Activated CD4-positive, alpha-beta T cell treated with anti-CD3 and anti-CD28 coated beads, Interleukin-2, amount 10 ng/mL, durations not matched to agents 24 days and 14 days (primary cell): Measurements from ENCODE around the gene MAST4. TPM values are rescaled to one million over a fixed set of nuclear protein-coding genes. Genes with fewer than 3 reads are reported as not detected.
"Not testable (repeated sequence)": the region's sequence is repeated elsewhere in the genome, so short reads cannot be mapped to it uniquely, and the experiment has no call there.

Experiments used
- DNase-seq: peaks from one replicate; pipeline ENCODE4 v3.0.0; 2022
- H3K27ac Mint-ChIP-seq: one replicate; pipeline ENCODE4 v1.8.0; 2022; ENCODE audit warnings: mild to moderate bottlenecking, mixed read lengths
- H3K27me3 Mint-ChIP-seq: one replicate; pipeline ENCODE4 v1.8.0; 2022; ENCODE audit warnings: mixed read lengths
- H3K36me3 Mint-ChIP-seq: one replicate; pipeline ENCODE4 v1.8.0; 2022; ENCODE audit warnings: low read depth, mild to moderate bottlenecking, mixed read lengths
- H3K4me1 Mint-ChIP-seq: one replicate; pipeline ENCODE4 v1.8.0; 2021; ENCODE audit warnings: mixed read lengths
- H3K4me3 Mint-ChIP-seq: one replicate; pipeline ENCODE4 v1.8.0; 2022; ENCODE audit warnings: mild to moderate bottlenecking, moderate library complexity, mixed read lengths
- H3K9me3 Mint-ChIP-seq: one replicate; pipeline ENCODE4 v1.8.0; 2021; ENCODE audit warnings: mixed read lengths
- intact Hi-C: fragments of 100-400 bp; cut with micrococcal nuclease; formaldehyde crosslinking; loops from one replicate; pipeline ENCODE4 v1.15.1; 2023
- total RNA-seq: library from RNA; stranded (reverse); gene quantifications from 2 replicates; pipeline ENCODE4 v1.2.3, GENCODE V29; 2022

Gene MAST4
- total RNA-seq, 1 donor from 2014 or later, result 16.1 TPM

DNA sequence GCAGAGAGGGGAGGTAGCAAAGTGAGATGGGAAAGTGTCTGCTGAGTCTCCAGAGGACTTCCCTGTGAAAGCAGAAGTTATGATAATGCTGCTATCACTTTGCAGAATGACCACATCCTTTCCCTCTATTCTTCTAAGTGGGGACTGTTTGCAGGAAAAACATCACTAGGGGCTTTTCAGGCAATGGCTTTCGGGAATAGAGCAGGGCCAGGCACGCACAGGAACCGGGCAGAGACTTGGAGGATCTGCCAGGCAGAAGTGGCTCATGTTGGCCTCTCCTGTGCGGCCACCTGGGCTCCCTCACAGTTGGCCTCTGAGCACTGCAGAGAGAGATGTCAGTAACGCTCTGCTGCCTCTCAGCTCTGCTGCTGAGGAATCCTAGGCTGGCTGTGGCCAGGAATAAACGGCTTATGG, 214.7 kb downstream of the MAST4 start:
- DNase-seq, result peak; percentile 61
- Mint-ChIP-seq H3K27me3 (peaks cover 16% of the 10 kb centered on the region), H3K27ac (no peak overlapping the region), H3K9me3 (no peaks in the 10 kb centered on the region), H3K36me3 (no peaks in the 10 kb centered on the region), H3K4me3 (no peak overlapping the region), H3K4me1 (peaks cover 25% of the 10 kb centered on the region)
- intact Hi-C loops, result no loop called here

DNA sequence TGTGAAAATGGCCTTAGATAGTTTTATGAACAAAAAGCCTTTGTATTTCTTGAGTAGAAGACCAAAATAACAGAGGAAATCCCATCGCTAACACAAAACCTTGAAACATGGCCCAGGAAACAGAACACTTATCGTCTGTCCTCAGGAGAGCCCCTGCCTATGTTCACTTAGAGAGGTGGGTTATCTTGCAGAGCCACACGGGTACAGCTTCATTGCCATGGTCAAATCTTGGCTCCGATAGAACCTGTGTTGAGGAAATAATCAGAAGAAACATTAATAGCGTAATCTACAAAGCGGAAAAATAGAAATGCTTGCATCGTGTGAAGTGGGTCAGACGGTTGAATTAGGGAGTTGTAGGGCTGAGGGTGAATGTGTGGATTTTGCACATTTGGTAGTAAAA, 216.1 kb downstream of the MAST4 start:
- no peak overlapping the region for H3K27ac Mint-ChIP-seq
- H3K36me3 Mint-ChIP-seq, result no peaks in the 10 kb centered on the region
- intact Hi-C loops, result no loop called here
- peak; percentile 32 for DNase-seq
- H3K4me1 Mint-ChIP-seq, result peaks cover 27% of the 10 kb centered on the region
- peaks cover 9% of the 10 kb centered on the region for H3K27me3 Mint-ChIP-seq
- H3K9me3 Mint-ChIP-seq, result no peaks in the 10 kb centered on the region
- no peak overlapping the region for H3K4me3 Mint-ChIP-seq

DNA sequence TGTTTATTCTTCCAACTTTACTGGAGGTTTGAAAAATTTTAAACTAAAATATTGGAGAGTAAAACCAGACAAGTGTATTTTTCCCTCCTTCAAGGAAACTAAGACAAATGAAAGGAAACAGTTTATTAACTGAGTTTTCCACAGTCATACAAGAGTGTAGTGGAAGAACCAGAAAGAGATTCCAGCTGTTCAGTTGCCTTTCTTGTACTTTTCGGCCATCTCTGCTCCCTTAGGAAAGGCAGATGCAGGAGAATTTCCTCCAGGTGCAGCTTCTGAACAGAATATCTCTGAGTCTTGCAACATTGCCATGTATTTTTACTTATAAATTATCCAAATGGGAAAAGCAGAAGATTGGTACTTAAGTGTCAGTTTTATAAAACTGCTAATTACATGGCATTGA, 217.1 kb downstream of the MAST4 start:
- H3K36me3 Mint-ChIP-seq, result no peaks in the 10 kb centered on the region
- intact Hi-C loops, result no loop called here
- peaks cover 3% of the 10 kb centered on the region for H3K27me3 Mint-ChIP-seq
- H3K4me1 Mint-ChIP-seq, result peaks cover 27% of the 10 kb centered on the region
- peak; percentile 43 for DNase-seq
- H3K27ac Mint-ChIP-seq, result no peak overlapping the region
- H3K9me3 Mint-ChIP-seq, result no peaks in the 10 kb centered on the region
- no peak overlapping the region for H3K4me3 Mint-ChIP-seq

DNA sequence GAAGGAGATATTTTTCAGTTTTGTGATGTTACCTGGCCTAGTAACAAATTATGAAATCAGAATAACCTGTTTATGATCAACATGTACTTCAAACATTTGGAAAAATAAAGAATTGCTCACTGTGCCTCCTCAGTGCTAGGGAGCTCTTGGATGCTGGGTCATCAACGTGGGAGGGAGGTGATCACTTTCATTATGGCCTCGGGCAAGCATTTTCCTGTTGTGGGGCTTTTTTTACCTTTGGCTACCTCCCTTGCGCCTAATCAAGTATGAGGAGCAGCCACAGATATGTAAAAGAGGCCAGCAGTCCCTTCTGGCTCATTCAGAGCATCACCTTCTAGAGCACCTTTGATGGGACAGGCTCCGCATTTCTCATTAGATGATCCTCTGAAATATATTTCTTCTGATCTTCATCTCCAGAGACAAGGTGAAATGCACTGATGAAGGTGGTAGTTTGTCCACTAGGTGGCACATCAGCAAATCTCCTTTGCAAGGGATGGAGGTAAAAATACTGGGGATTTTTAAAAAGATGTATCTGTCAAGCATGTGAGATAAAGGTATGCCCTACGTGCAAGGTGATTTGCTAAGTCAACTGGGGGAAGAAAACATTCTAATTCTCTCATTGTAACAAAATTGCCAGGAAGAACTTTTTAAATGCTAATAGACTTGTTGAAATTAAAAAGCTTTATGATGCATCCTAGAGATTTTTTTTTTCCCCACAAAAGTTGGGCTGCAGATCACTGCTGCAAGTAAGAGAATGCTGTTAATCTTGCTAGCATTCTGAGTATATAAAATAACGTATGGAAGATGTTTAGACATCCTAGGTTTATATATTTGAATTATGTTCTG, 218.2 kb downstream of the MAST4 start:
- Mint-ChIP-seq H3K4me3 (no peak overlapping the region), H3K9me3 (no peaks in the 10 kb centered on the region), H3K27me3 (peaks cover 3% of the 10 kb centered on the region), H3K4me1 (peaks cover 33% of the 10 kb centered on the region), H3K36me3 (no peaks in the 10 kb centered on the region), H3K27ac (no peak overlapping the region)
- peak; percentile 88 for DNase-seq
- intact Hi-C loops, result loop anchor here (1.0 to 2.0 kb wide), 2 partner anchors 14 to 50 kb away; no protein-coding TSS in a partner anchor

DNA sequence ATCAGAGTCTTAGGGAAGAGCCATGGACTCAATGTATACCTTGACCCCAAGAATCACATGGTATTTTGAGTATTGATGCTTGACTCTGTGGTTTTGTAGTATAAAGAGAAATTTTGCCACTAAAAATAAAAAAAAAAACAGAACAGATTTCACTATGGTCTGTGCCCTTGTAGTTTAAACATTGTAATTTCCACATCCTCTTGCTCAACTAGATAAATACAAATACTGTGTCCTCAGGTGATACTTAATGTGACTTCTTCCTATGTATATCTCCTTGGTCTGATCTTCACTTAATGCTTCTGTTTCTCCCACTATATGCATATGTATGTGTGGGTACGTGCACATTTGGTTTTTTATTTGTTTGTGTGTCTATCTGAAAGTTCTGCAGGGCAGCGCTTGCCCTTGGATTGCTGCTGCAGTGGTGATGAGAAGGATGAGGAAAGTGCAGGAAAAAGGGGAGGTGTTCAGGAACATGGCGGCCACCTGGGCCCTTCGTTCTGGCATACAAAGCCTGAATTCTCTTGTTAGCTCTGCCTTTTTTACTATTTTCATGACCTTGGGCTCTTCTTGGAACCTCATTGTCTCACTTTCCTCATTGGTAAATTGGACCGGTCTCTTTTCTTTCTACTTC, 222.2 kb downstream of the MAST4 start:
- DNase-seq, result peak; percentile 54
- Mint-ChIP-seq H3K4me3 (no peak overlapping the region), H3K4me1 (peaks cover 39% of the 10 kb centered on the region), H3K27me3 (peaks cover 3% of the 10 kb centered on the region), H3K36me3 (peaks cover 3% of the 10 kb centered on the region), H3K9me3 (peaks cover 6% of the 10 kb centered on the region), H3K27ac (no peak overlapping the region)
- intact Hi-C loops, result no loop called here

DNA sequence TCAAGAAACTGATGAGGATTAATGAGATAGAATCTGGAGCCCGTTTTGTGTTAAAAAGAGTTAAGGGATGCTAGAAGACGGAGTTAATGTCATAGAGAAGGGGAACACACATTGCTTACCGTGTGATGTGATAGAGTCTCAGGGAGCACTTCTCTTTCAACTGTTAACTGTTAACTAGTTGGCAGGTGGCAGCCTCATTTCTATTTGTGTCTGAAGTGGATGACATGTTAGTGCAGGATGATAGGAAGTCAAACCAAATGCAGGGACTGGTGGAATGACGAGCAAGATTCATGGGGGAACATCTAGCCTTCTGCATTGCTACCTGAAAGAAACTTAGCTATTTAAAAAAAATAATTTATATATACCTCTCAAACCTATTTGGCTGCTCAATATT, 222.7 kb downstream of the MAST4 start:
- H3K36me3 Mint-ChIP-seq, result peaks cover 3% of the 10 kb centered on the region
- intact Hi-C loops, result no loop called here
- H3K27me3 Mint-ChIP-seq, result peaks cover 3% of the 10 kb centered on the region
- no peak overlapping the region for H3K27ac Mint-ChIP-seq
- peaks cover 39% of the 10 kb centered on the region for H3K4me1 Mint-ChIP-seq
- H3K4me3 Mint-ChIP-seq, result no peak overlapping the region
- peak; percentile 52 for DNase-seq
- H3K9me3 Mint-ChIP-seq, result peaks cover 8% of the 10 kb centered on the region

DNA sequence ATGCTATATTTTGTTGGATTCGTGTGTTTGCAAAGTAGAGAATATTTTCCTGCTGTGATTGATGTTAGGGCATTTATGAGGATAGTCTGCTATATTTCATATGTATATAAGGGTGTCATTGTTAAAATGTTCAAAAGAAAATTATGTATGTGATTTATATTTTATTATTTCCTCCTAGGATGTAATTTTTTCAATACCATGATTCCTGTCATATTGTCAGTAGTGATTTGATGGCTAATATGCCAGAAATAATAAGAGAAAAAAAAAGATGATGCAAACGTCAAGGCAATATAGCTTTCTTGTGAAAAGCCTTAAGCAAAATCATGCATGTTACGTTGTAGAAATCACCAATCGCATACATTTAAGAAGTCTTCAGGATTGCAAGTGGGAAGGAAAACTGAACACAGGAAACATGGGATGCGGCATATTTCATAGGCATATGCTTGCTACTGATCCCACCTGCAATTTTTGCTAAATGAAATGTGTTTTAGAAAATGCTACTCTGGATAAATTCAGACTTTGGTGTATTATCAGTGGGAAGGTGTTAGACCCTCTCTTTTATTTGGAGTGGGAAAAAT, 224.5 kb downstream of the MAST4 start:
- Mint-ChIP-seq H3K36me3 (peaks cover 8% of the 10 kb centered on the region), H3K27me3 (peaks cover 3% of the 10 kb centered on the region), H3K9me3 (peaks cover 13% of the 10 kb centered on the region), H3K4me3 (no peak overlapping the region), H3K27ac (no peak overlapping the region), H3K4me1 (peaks cover 42% of the 10 kb centered on the region)
- intact Hi-C loops, result loop anchor here (10.0 kb wide), 3 partner anchors 266 to 896 kb away; partner anchors contain the start of genes ERBIN and SREK1
- peak; percentile 35 for DNase-seq

DNA sequence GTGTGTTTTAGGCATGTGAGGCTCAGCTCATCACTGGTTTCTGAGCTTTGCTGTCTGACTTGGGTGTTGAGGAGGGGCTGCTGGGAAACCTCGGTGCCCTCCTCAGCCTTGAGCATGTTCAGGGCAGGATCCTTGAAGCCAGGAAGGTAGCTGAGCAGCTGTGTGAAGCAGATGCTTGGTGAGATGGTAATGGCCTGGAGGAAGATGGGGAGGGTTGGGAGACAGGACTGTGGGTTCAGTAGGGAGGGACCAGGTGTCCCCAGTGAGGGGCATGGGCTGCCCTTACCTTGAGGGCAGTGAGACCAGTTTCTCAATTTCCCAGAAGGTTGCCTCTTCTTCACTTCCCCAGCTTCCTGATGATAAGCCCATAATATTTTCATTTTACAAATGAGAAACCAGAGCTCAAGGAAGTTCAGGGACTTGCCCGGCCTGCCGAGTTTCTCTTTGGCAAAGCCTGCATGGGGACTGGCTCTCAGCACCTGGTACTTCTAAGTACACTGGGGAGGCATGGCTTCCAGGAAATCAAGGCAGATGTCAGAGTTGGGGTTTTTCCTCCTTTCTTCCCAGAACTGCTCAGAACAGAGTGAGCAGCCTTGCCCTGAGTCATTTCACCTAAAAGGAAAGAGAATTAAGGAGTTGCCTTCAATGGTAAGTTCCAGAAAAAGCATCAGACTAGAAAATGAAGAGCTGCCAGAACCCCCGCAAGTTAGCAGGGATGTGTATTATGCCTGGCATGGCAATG, 225.7 kb downstream of the MAST4 start:
- Mint-ChIP-seq H3K4me3 (peak overlapping the region; percentile 65), H3K27me3 (peaks cover 2% of the 10 kb centered on the region), H3K27ac (peak overlapping the region; percentile 95), H3K36me3 (peaks cover 8% of the 10 kb centered on the region), H3K4me1 (peaks cover 44% of the 10 kb centered on the region), H3K9me3 (peaks cover 13% of the 10 kb centered on the region)
- intact Hi-C loops, result loop anchor here (10.0 kb wide), 3 partner anchors 267 to 897 kb away; partner anchors contain the start of genes ERBIN and SREK1
- DNase-seq, result peak; percentile 89

DNA sequence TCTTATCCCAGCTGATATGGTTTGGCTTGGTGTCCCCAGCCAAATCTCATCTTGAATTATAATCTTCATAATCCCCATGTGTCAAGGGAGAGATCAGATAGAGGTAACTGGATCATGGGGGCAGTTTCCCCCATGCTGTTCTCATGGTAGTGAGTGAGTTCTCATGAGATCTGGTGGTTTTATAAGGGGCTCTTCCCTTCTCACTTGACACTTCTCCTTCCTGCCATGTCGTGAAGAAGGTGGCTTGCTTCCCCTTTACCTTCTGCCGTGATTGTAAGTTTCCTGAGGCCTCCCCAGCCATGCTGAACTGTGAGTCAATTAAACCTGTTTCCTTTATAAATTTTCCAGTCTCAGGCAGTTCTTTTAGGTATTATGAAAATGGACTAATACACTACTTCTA, 226.7 kb downstream of the MAST4 start:
- peak; percentile 61 for DNase-seq
- intact Hi-C loops, result loop anchor here (10.0 kb wide), 3 partner anchors 268 to 898 kb away; partner anchors contain the start of genes ERBIN and SREK1
- Mint-ChIP-seq H3K4me1 (peaks cover 49% of the 10 kb centered on the region), H3K27ac (peak overlapping the region; percentile 95), H3K4me3 (peak overlapping the region; percentile 65), H3K9me3 (peaks cover 13% of the 10 kb centered on the region)
- not testable (repeated sequence) for H3K36me3 Mint-ChIP-seq, H3K27me3 Mint-ChIP-seq

DNA sequence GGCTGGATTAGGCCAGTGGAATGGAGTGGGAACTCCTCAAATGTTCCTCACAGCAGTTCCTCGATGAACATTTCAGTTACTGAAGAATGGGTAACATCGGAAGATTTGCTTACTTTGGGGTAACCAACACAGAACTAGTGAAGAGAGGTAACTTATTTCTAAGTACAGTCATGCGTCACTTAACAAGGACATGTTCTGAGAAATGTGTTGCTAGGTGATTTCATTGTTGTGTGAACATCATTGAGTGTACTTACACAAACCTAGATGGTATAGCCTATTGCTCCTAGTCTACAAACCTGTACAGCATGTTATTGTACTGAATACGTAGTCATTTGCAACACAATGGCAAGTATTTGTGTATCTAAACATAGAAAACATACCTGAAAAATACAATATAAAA, 228.3 kb downstream of the MAST4 start:
- intact Hi-C loops, result loop anchor here (10.0 kb wide), 3 partner anchors 270 to 900 kb away; partner anchors contain the start of genes ERBIN and SREK1
- Mint-ChIP-seq H3K27ac (peak overlapping the region; percentile 95), H3K4me1 (peaks cover 53% of the 10 kb centered on the region), H3K27me3 (no peaks in the 10 kb centered on the region), H3K4me3 (peak overlapping the region; percentile 42), H3K9me3 (peaks cover 13% of the 10 kb centered on the region), H3K36me3 (peaks cover 8% of the 10 kb centered on the region)
- peak; percentile 64 for DNase-seq

DNA sequence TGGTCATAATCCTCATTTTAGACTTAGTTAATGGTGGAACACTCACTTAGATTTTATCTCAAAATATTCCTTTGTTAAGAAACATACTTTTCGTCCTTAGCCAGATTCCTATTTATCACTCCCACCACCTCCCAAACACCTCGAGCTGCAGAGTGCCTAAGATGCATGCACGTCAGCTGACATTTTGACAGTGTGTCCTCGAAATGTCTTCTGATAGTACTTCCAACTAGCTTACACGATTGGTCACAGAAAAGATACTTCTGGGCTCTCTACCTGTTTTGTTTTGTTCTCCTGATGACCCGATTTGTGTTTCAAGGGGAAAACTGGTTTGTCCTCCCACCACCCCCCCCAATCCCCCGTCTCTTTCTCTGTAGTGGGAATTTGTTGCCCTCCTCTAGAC, 230.1 kb downstream of the MAST4 start:
- H3K36me3 Mint-ChIP-seq, result peaks cover 8% of the 10 kb centered on the region

DNA sequence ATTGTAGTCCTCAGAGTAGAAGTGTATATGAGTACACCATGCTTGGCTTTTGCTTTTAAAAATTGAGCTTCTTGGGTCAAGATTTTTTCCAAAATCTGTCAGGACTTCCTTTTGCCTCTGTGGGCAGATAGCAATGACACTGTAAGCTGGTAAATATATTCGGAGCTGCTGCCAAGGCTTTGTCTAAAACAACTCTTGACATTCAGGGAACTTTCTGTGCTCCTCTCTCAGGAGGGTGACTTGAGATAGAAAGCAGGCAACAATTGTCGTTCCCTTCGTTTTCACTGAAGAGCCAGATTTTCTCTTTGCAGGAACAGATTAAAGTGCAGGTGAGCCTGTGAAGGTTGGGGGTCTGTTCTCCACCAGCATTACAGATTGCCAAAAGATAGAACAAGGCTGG, 230.5 kb downstream of the MAST4 start:
- intact Hi-C loops, result loop anchor here (5.0 to 10.0 kb wide), 5 partner anchors 176 to 902 kb away; partner anchors contain the start of genes ERBIN and SREK1
- Mint-ChIP-seq H3K27ac (no peak overlapping the region), H3K4me3 (no peak overlapping the region), H3K9me3 (peaks cover 13% of the 10 kb centered on the region), H3K27me3 (no peaks in the 10 kb centered on the region), H3K36me3 (peaks cover 8% of the 10 kb centered on the region), H3K4me1 (peaks cover 63% of the 10 kb centered on the region)
- peak; percentile 52 for DNase-seq

More for the DNA sequence above, 230.1 kb downstream of the MAST4 start:
- Mint-ChIP-seq H3K27ac (no peak overlapping the region), H3K4me1 (peaks cover 64% of the 10 kb centered on the region), H3K27me3 (no peaks in the 10 kb centered on the region), H3K9me3 (peaks cover 13% of the 10 kb centered on the region), H3K4me3 (no peak overlapping the region)
- intact Hi-C loops, result loop anchor here (5.0 to 10.0 kb wide), 5 partner anchors 176 to 901 kb away; partner anchors contain the start of genes ERBIN and SREK1
- DNase-seq, result peak; percentile 52

DNA sequence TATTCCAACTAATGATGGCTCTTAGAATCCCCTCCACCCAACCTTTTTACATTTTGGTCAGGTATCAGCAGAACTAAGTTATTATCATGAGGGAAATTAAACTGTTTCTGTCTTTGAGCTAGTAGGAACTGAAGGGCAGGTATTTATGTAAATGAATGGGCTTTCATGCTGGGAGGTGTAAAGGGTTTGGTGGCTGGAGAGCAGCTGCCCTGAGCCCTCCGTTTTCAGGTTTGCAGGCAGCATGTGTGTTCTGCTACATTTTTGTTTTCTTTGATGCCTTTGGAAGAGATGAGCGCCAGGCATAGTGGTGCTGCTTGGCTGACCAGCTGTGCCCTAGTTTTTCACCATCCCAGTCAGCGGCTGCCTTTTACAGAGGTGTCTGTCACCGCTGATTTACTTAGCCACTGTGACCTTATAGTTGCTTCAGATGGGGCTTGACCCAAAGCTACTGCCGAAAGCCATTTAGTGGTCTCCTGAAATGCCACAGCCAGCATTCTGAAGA, 231.9 kb downstream of the MAST4 start:
- Mint-ChIP-seq H3K9me3 (peaks cover 8% of the 10 kb centered on the region), H3K4me3 (peak overlapping the region; percentile 93), H3K27me3 (no peaks in the 10 kb centered on the region), H3K27ac (peak overlapping the region; percentile 93), H3K4me1 (peaks cover 58% of the 10 kb centered on the region), H3K36me3 (peaks cover 8% of the 10 kb centered on the region)
- intact Hi-C loops, result loop anchor here (2.0 to 10.0 kb wide), 7 partner anchors 13 to 903 kb away; partner anchors contain the start of genes ERBIN and SREK1
- no peak for DNase-seq
